H1 (cell line): ENCODE measurements around the gene ULBP1. TPM values are rescaled to one million over a fixed set of nuclear protein-coding genes. Genes with fewer than 3 reads are reported as not detected.

ENCODE experiments used
- CTCF ChIA-PET: fragments of 300-600 bp; sonication (Branson Sonifier 250); formaldehyde crosslinking; loops from one replicate; lab custom pipeline; 2021; ENCODE audit not compliant: partially characterized antibody; lab: Charles Lee
- POLR2A ChIA-PET: fragments of 300-600 bp; sonication (Branson Sonifier 250); formaldehyde crosslinking; loops from one replicate; lab custom pipeline; 2021; ENCODE audit warnings: inconsistent platforms; ENCODE audit not compliant: partially characterized antibody; lab: Charles Lee
- DNase-seq, 2 experiments: peaks; one replicate each; pipeline versions ENCODE4 v3.0.0 to v3.0.0-alpha.2; 2010 to 2022; ENCODE audit warnings: low spot score in 2 of 2, low read depth in 1 of 2, mixed read lengths in 1 of 2
- FAIRE-seq: peaks from 2 replicates; lab custom pipeline; 2011; peaks lifted over from hg19 to GRCh38; lab: Jason Lieb, UNC
- H2AFZ ChIP-seq: 2 replicates; pipeline ENCODE4 v1.8.1; 2012; ENCODE audit warnings: low read length, inconsistent platforms
- H2AK5ac ChIP-seq: 2 replicates; pipeline ENCODE4 v1.6.1; 2013; ENCODE audit warnings: low read depth, low read length
- H2BK120ac ChIP-seq: replicated peaks from 2 replicates; pipeline ENCODE3; 2013; ENCODE audit warnings: low read depth, low read length, inconsistent platforms
- H2BK12ac ChIP-seq: 2 replicates; pipeline ENCODE4 v1.6.1; 2013; ENCODE audit warnings: low read depth, low read length
- H2BK15ac ChIP-seq: 2 replicates; pipeline ENCODE4 v1.6.1; 2013; ENCODE audit warnings: low read length
- H2BK20ac ChIP-seq: 2 replicates; pipeline ENCODE4 v1.6.1; 2013; ENCODE audit warnings: low read length
- H2BK5ac ChIP-seq: 2 replicates; pipeline ENCODE4 v1.6.1; 2013; ENCODE audit warnings: low read depth, low read length
- H3K14ac ChIP-seq: 2 replicates; pipeline ENCODE4 v1.6.1; 2013; ENCODE audit warnings: inconsistent platforms; ENCODE audit not compliant: insufficient read length
- H3K18ac ChIP-seq: 2 replicates; pipeline ENCODE4 v1.6.1; 2013; ENCODE audit warnings: low read length; ENCODE audit errors: extremely low read depth
- H3K23ac ChIP-seq: 2 replicates; pipeline ENCODE4 v1.6.1; 2013; ENCODE audit warnings: inconsistent platforms; ENCODE audit not compliant: insufficient read length
- H3K23me2 ChIP-seq: 2 replicates; pipeline ENCODE4 v1.6.1; 2013; ENCODE audit warnings: low read depth, low read length
- H3K27ac ChIP-seq: 2 replicates; pipeline ENCODE4 v1.6.1; 2011; ENCODE audit warnings: low read depth, low read length, inconsistent platforms
- H3K27me3 ChIP-seq, 4 experiments: replicated peaks in 1 of 4; 1 replicate in 1 of 4; 2 replicates in 3 of 4; pipeline versions ENCODE4 v1.6.1 to v1.8.1; 2011 to 2013; ENCODE audit warnings: low read length in 3 of 4, mild to moderate bottlenecking in 3 of 4, inconsistent platforms in 2 of 4, mixed read lengths in 2 of 4, moderate library complexity in 1 of 4; ENCODE audit not compliant: control insufficient read depth in 3 of 4, insufficient read depth in 3 of 4; ENCODE audit errors: extremely low read depth in 1 of 4
- H3K36me3 ChIP-seq, 4 experiments: 2 replicates each; pipeline versions ENCODE4 v1.6.1 to v1.8.1; 2011 to 2013; ENCODE audit warnings: mild to moderate bottlenecking in 4 of 4, low read length in 3 of 4, moderate library complexity in 2 of 4, control low read depth in 1 of 4, inconsistent platforms in 1 of 4; ENCODE audit not compliant: insufficient read depth in 4 of 4, control insufficient read depth in 2 of 4
- H3K4ac ChIP-seq: replicated peaks from 2 replicates; pipeline ENCODE3; 2013; ENCODE audit warnings: low read length, low read depth, mixed read lengths, inconsistent platforms; ENCODE audit not compliant: insufficient read length
- H3K4me1 ChIP-seq, 4 experiments: replicated peaks in 1 of 4; 1 replicate in 1 of 4; 2 replicates in 3 of 4; pipeline versions ENCODE4 v1.6.1 to v1.8.1; 2011 to 2013; ENCODE audit warnings: low read length in 3 of 4, inconsistent platforms in 2 of 4, mixed read lengths in 1 of 4; ENCODE audit not compliant: insufficient read depth in 4 of 4, control insufficient read depth in 3 of 4
- H3K4me2 ChIP-seq, 2 experiments: 2 replicates each; pipeline versions ENCODE4 v1.6.1 to v1.8.1; 2011 to 2013; ENCODE audit warnings: low read depth in 2 of 2, low read length in 2 of 2, control low read depth in 1 of 2, inconsistent platforms in 1 of 2, mild to moderate bottlenecking in 1 of 2; ENCODE audit not compliant: insufficient read depth in 1 of 2
- H3K4me3 ChIP-seq, 4 experiments: fragments of 200-600, 300-600 bp in 1 of 4; sonication (generic), shearing (Covaris generic), sonication (Bioruptor Twin) in 1 of 4; 2 replicates each; pipeline versions ENCODE4 v1.5.1 to v1.8.1; 2011 to 2016; ENCODE audit warnings: low read length in 4 of 4, low read depth in 3 of 4, control low read depth in 2 of 4, inconsistent platforms in 2 of 4, mild to moderate bottlenecking in 2 of 4, mixed read lengths in 1 of 4, moderate library complexity in 1 of 4; ENCODE audit not compliant: insufficient read depth in 2 of 4; ENCODE audit errors: extremely low read depth in 1 of 4
- H3K56ac ChIP-seq: replicated peaks from 2 replicates; pipeline ENCODE3; 2013; ENCODE audit warnings: low read depth, mild to moderate bottlenecking, mixed read lengths, low read length, inconsistent platforms; ENCODE audit not compliant: insufficient read length
- H3K79me1 ChIP-seq: 2 replicates; pipeline ENCODE4 v1.6.1; 2013; ENCODE audit warnings: low read depth, low read length, control low read depth
- H3K79me2 ChIP-seq, 2 experiments: 2 replicates each; pipeline versions ENCODE4 v1.6.1 to v1.8.1; 2012 to 2013; ENCODE audit warnings: low read length in 2 of 2, mild to moderate bottlenecking in 2 of 2, inconsistent platforms in 1 of 2; ENCODE audit not compliant: insufficient read depth in 2 of 2, control insufficient read depth in 1 of 2
- H3K9ac ChIP-seq, 4 experiments: replicated peaks in 1 of 4; 1 replicate in 1 of 4; 2 replicates in 3 of 4; pipeline versions ENCODE4 v1.6.1 to v1.8.1; 2011 to 2013; ENCODE audit warnings: low read depth in 3 of 4, low read length in 3 of 4, control low read depth in 2 of 4, mild to moderate bottlenecking in 2 of 4, moderate library complexity in 2 of 4, inconsistent platforms in 1 of 4; ENCODE audit errors: extremely low read depth in 1 of 4
- H3K9me3 ChIP-seq, 2 experiments: 2 replicates each; pipeline versions ENCODE4 v1.6.1 to v1.8.1; 2012 to 2013; ENCODE audit warnings: mild to moderate bottlenecking in 2 of 2, moderate library complexity in 2 of 2, control low read depth in 1 of 2, inconsistent platforms in 1 of 2, low read depth in 1 of 2, low read length in 1 of 2, mixed read lengths in 1 of 2; ENCODE audit not compliant: insufficient read depth in 2 of 2
- H4K20me1 ChIP-seq, 2 experiments: replicated peaks in 1 of 2; 2 replicates each; pipeline versions ENCODE3 to v1.8.1; 2011 to 2013; ENCODE audit warnings: inconsistent platforms in 2 of 2, low read length in 2 of 2, mild to moderate bottlenecking in 1 of 2; ENCODE audit not compliant: insufficient read depth in 2 of 2, control insufficient read depth in 1 of 2
- H4K5ac ChIP-seq: 2 replicates; pipeline ENCODE4 v1.6.1; 2013; ENCODE audit warnings: low read length, low read depth, mixed read lengths, inconsistent platforms; ENCODE audit not compliant: insufficient read length
- H4K8ac ChIP-seq: 2 replicates; pipeline ENCODE4 v1.8.0; 2013; ENCODE audit warnings: mild to moderate bottlenecking, moderate library complexity, low read length, inconsistent platforms; ENCODE audit not compliant: insufficient read depth; ENCODE audit errors: extremely low read depth
- H4K91ac ChIP-seq: replicated peaks from 2 replicates; pipeline ENCODE3; 2013; ENCODE audit warnings: low read length, mixed read lengths, inconsistent platforms; ENCODE audit not compliant: insufficient read length
- BCL11A ChIP-seq, 2 experiments: IDR thresholded peaks; one replicate each; pipeline ENCODE4 v1.6.1; 2011; ENCODE audit warnings: low read depth in 2 of 2, low read length in 2 of 2, mild to moderate bottlenecking in 2 of 2
- MAFK ChIP-seq: IDR thresholded peaks from 2 replicates; pipeline ENCODE4 v1.6.1; 2012; ENCODE audit warnings: low read depth, mild to moderate bottlenecking, improper control_type of control experiment, low read length
- NRF1 ChIP-seq: IDR thresholded peaks from 2 replicates; pipeline ENCODE4 v1.6.1; 2011; ENCODE audit warnings: mild to moderate bottlenecking, low read depth, low read length, improper control_type of control experiment
- TAF1 ChIP-seq: IDR thresholded peaks from 2 replicates; pipeline ENCODE4 v1.6.1; 2011; ENCODE audit warnings: mild to moderate bottlenecking, low read depth, low read length
- WGBS, 2 experiments: shearing (Covaris generic) in 1 of 2; methylation state at CpG; one replicate each; pipeline versions ENCODE4 v1.1.6 to v1.1.7; 2013 to 2015; ENCODE audit warnings: low lambda C conversion rate in 2 of 2, mixed read lengths in 2 of 2, inconsistent platforms in 1 of 2, low coverage in 1 of 2, missing lambda C conversion rate in 1 of 2; ENCODE audit not compliant: insufficient replicate concordance in 2 of 2, insufficient coverage in 1 of 2, insufficient read length in 1 of 2; ENCODE audit errors: extremely low coverage in 1 of 2, missing lambda C conversion rate in 1 of 2; 5-methylcytosine and 5-hydroxymethylcytosine counted together
- polyA plus RNA-seq, 7 experiments: library from polyadenylated mRNA; depleted of rRNA in 3 of 7; stranded (reverse) in 5 of 7; unstranded in 2 of 7; fragments of >200 nt in 5 of 7; fragments of 200-250 nt in 2 of 7; gene quantifications; 1 replicate in 5 of 7; 2 replicates in 1 of 7; 4 replicates in 1 of 7; pipeline versions ENCODE4 v1.2.1 to v1.2.3, GENCODE V29; 2011 to 2013; ENCODE audit warnings: missing spikeins in 2 of 7, mixed read lengths in 2 of 7
- total RNA-seq: library from RNA; stranded (reverse); fragmentation: NEBNext Ultra II Directional; extraction: Animal tissue kit (Norgen Biotek cat#: 25700); gene quantifications from 2 replicates; pipeline ENCODE4 v1.2.1, GENCODE V29; 2021

The ULBP1 gene
- total and polyA plus RNA-seq, 2 of the 8 experiments (the other 6 are each of a cell fraction or from before 2014, with no cell fraction given) = 0.32 to 0.60 TPM

DNA sequence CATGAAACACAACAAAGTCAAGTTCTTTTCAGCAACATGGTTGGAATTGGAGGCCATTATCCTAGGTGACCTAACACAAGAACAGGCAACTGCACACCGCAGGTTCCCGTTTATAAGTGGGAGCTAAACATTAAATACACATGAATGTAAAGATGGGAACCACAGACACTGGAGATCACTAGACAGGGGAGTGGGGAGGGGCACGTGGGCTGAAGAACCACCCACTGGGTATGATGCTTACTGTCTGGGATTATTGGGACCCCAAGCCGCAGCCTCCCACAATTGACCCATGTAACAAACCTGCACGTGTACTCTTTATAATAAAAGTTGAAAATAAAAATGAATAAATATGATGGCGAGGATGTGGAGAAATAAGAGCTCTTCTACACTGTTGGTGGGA lies 32.2 kb upstream of the ULBP1 start:
- Histone ChIP-seq H3K56ac (no peak overlapping the region), H2BK120ac (no peak overlapping the region), H3K4me1 (no peaks in the 10 kb centered on the region), H3K9me3 (no peaks in the 10 kb centered on the region), H3K27me3 (peaks cover 14 to 27% (median 24%) of the 10 kb centered on the region in 4 experiments), H3K4ac (no peak overlapping the region), H2AK5ac (no peak overlapping the region), H3K4me3 (no peak overlapping the region), H3K14ac (no peak overlapping the region), H3K18ac (no peak overlapping the region), H4K5ac (no peak overlapping the region), H2BK12ac (no peak overlapping the region), H2BK20ac (no peak overlapping the region), H2BK15ac (no peak overlapping the region), H3K4me2 (no peak overlapping the region), H3K9ac (no peak overlapping the region), H2AFZ (no peak overlapping the region), H4K8ac (no peak overlapping the region), H3K79me2 (no peaks in the 10 kb centered on the region), H3K27ac (no peak overlapping the region), H3K23me2 (peaks cover 2% of the 10 kb centered on the region; the same call in 1 of the 2 replicates), H4K20me1 (peaks cover 0 to 3% of the 10 kb centered on the region in 2 experiments), H4K91ac (no peak overlapping the region), H3K79me1 (no peaks in the 10 kb centered on the region), H2BK5ac (no peak overlapping the region), H3K36me3 (no peaks in the 10 kb centered on the region), H3K23ac (no peak overlapping the region)
- FAIRE-seq (no peak), DNase-seq (no peak)
- ChIA-PET CTCF (interaction anchor here (1.2 to 1.7 kb wide), 2 partner anchors 18 to 85 kb away, joined by 3 to 4 read pairs; no protein-coding TSS in a partner anchor), POLR2A (no interaction called here)
- WGBS, 2 experiments = 64% methylated on average over 6 of the region's 6 CpGs; no CpG with 5 or more reads in 1 of the 2 experiments
- TF ChIP-seq MAFK (no peak), NRF1 (no peak), TAF1 (no peak), BCL11A (IDR thresholded peaks at IDR 0.05; ENCODE audit: low read depth in 2 of 2, low read length in 2 of 2) (no peak)
